GM21367 (cell line): Measurements from ENCODE around the gene ZNF549.
A peak's percentile ranks its signal among the peaks of the same experiment; 100 is the strongest.

ENCODE experiments used
- ATAC-seq: cut with Tn5 transposase; IDR thresholded peaks from one replicate; pipeline ENCODE4 v1.9.1; 2021; ENCODE audit not compliant: unreplicated experiment

Gene ZNF549

DNA sequence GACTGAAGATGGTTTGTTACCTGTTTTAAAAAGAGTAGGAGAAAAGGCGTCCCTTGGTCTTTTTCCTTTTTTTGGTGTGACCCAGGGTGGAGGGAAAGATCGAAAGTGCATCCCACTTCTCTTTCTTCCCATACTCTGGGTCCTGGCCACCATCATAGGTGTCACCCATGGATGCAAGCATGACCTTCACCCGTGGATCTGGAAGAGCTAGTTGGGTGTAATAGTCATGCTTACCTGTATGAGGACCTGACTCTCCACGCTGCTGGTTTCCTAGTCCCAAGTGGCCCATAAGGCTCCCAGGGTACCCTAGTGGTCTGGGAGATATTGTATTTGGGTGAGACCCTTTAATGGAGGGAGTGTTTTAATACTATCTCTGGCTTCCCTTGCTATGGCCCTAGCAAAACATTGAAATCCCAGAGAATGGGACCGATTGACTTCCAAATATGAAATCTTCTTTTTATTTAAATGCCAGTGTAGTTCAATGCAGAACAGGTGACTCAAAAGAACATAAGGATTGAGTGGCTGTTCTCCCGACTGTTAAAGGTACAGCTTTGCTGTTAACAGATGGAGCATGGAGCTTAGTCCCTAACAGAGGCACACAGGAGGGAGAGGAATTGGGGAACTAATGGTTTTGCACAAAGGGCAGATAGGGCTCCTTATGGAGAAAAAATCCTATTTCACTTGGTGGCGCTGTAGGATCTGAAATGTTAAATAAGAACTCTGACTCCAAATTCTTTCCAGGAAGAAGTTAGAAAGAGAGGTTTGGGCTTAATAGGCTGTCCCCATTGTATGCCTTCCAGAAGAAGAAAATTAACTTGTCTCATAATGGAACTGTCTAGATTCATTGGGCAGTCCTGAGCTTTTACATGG lies 39.5 kb downstream of the ZNF549 start:
- no peak for ATAC-seq

DNA sequence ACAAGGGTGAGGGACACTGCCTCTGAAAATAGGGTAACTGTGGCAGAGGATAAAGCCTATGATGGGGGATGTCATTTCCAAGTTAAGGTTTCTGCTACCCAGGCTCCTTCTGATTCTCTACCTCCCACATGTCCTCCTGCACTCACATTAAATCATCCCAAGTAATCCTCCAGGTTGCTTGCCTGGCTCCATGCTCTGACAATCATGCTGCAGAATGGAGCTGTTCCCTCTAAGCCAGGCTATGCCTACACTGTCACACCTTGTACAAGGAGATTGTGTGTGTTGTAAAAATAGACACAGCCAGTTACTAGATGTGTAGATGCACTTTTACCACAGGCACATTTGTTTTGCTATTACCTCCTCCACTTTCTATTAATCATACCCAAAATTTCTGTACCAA lies 43.6 kb downstream of the ZNF549 start:
- no peak for ATAC-seq

- no peak for ATAC-seq
Observed at GRCh38 chr19:57572415-57572947, 45.3 kb downstream of the ZNF549 start.

GRCh38 chr19:57576661-57577060 lies 49.5 kb downstream of the ZNF549 start:
- ATAC-seq = no peak

GRCh38 chr19:57578487-57579205 lies 51.5 kb downstream of the ZNF549 start, which contains the start of gene ZNF416:
Gene ZNF416, minus strand, starts transcription at chr19:57578911. Its CDS starts 207 bp downstream, at chr19:57578704.
- ATAC-seq = peak; percentile 81

DNA sequence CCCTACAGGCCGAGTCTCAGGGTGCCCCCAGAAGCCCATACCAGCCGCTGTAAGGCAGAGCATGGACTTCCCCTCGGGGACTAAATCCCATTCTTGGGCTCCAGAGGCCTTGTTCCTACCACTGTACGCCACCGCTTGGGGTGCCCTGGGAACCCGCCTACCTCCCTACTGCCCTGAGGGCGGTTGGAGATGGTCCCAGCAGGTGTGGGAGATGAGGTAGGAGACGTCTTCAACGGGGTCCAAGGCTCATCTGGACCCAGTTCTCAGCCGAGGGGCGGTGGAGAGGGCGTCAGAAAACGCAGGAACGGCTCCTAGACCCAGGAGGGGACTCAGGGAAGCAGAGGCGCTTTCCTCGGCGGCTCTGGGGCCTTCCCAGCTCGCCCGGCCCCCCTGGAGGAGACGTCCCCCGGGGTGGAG lies 56.0 kb downstream of the ZNF549 start:
- no peak for ATAC-seq

DNA sequence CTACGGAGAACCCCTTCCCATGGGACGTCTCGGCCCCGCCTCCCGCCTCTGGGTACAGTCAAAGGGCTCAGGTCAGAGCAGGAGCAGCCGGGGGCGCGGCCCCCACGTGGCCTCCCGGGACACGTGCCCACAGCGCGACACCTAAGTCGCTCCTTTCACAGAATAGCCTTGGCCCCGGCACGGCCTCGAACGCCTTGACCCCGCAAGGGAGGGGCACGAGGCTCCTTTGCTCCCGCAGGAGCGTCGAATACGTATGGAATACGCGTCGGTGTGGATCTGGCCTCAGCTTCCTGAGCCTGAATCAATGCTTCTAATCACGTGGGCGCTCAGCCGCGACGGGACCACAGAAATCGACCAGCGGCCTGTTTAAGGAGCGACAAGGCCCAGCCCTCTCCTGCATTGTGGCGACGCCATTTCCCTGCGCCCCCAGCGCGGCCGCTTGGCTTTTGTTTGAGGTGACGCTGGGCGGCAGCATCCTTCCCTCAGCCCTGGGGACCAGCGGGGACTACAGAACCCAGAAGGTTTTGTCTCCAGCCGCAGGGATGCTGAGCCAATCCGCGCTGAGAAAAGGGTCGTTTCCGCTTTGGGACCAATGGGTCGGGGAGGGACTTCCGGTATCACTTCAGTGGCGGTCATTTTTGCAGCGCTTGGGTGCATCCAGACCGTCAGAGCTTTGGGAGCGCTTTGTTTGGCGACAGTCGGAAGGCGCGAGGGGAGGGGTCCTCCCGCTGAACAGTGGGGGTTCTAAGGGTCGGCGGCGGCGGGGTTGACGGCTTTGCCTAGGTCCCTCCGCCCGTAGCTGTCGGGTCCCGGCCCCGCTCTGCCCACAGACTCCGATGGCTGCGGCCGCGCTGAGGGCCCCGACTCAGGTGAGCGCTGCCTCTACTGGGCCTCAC lies 56.6 kb downstream of the ZNF549 start, which contains the start of gene ZIK1:
ZIK1 (plus strand) TSS at position 625 of the 896 bp plus-strand sequence; CDS start at position 837, 212 bp downstream.
- ATAC-seq = peak; percentile 73

DNA sequence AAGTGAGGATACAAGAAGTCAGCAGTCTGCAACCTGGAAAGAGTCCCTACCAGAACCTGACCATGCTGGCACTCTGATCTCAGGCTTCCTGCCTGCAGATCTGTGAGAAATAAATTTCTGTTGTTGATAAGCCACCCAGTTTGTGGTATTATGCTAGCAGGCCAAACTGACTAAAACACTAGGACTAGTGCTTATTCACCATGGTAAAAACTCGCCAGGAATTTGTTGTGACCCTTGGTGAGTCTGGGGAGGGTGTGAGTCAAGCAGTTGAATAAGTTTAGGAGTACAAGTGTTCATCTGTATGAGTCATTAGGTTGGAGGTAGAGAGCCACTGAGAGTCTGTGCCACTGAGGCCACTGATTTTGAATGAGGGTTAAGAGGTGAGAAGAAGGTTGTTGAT lies 60.4 kb downstream of the ZNF549 start:
- no peak for ATAC-seq

GRCh38 chr19:57599377-57599760 lies 72.2 kb downstream of the ZNF549 start:
- peak; percentile 30 for ATAC-seq

- ATAC-seq = peak; percentile 90
Observed at GRCh38 chr19:57599761-57600383, 72.7 kb downstream of the ZNF549 start, which contains the start of gene ZNF530. Gene ZNF530, plus strand, starts transcription at chr19:57599885. Its CDS starts 4,461 bp downstream, at chr19:57604346.

DNA sequence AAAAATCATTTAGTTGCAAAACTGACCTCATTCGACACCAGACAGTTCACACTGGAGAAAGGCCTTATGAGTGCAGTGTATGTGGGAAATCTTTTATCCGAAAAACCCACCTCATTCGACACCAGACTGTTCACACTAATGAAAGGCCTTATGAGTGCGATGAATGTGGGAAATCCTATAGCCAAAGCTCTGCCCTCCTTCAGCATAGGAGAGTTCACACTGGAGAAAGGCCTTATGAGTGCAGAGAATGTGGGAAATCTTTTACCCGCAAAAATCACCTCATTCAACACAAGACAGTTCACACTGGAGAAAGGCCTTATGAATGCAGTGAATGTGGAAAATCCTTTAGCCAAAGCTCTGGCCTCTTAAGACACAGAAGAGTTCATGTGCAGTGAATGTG lies 79.8 kb downstream of the ZNF549 start:
- no peak for ATAC-seq
